ENCODE measurements around the gene SPATS2. TPM values are rescaled to one million over a fixed set of nuclear protein-coding genes. Genes with fewer than 3 reads are reported as not detected.
A peak's percentile ranks its signal among the peaks of the same experiment; 100 is the strongest.

Gene SPATS2
- total RNA-seq, 2 experiments from 2014 or later, result 9.2 to 10.8 TPM

DNA sequence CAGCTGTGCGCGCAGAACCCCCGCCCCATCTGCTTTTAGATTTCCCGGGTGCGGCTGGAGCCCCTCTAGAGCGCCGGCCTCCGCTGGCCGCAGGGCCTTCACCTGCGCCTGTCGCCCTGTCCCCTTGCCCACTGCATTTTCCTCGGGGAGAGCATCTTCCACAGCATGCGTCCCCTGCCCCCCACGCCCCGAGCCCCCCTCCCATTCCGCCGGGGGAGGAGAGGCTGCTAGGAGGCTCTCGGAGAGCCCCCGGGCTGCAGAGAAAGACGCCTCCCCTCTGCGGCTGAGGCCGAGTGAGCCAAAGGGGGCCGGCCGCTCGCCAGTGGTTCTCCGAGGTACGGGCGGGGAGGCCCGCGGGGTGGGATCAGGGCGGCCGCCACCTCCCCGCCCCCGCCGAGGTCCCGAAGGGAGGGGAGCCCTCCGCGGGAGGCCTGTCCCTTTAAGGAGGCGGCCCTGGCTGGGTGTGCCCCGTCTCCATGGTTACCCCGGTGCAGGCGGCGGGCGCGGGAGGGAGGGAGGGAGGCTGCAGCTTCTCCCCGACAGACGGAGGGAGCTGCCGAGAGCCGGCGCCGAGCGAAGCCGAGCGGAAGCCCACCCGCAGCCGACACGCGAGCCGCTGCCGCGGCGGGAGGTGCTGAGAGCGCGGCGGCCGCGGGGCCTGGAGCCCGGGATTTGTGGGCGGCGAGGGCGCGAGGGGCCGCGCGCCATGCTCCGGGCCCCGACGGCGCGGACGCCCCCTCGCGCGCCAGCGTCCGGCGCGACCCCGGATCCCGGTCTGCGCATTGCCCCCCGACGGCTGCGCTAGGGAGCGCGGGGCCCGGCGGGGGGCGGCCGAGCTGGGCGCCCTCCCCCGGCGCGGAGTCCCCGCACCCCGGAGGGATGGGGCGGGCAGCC lies 171.5 kb downstream of the SPATS2 start, which contains the start of gene KCNH3:
KCNH3 (plus strand) TSS at position 521 of the 894 bp plus-strand sequence. CDS start 387 bp downstream, outside the sequence.
- H3K4me3 Mint-ChIP-seq, result peak within 1 kb of the TSS; percentile 67
- CTCF ChIA-PET, result interaction anchor here (0.9 to 1.9 kb wide), 6 partner anchors 10 to 450 kb away, joined by 3 to 8 read pairs (median 3); no protein-coding TSS in a partner anchor
- POLR2A ChIA-PET, result interaction anchor here (0.9 to 2.0 kb wide), 5 partner anchors 12 to 172 kb away, joined by 3 to 7 read pairs (median 4); partner anchors contain the start of gene SPATS2
- peak; percentile 85 for ATAC-seq
- no peaks in the 10 kb centered on the region for H3K9me3 Mint-ChIP-seq
- DNase-seq, result peak; percentile 92
- H3K27ac Mint-ChIP-seq, result no peak within 1 kb of the TSS
- H3K36me3 Mint-ChIP-seq (ENCODE audit: low read depth), result no peaks in the 10 kb centered on the region
- H3K27me3 Mint-ChIP-seq, result peaks cover 22% of the 10 kb centered on the region
- H3K4me1 Mint-ChIP-seq (ENCODE audit: low read depth), result peaks cover 13% of the 10 kb centered on the region
- intact Hi-C loops (cut with micrococcal nuclease), result no loop called here
- TF ChIP-seq, protein P1, sequence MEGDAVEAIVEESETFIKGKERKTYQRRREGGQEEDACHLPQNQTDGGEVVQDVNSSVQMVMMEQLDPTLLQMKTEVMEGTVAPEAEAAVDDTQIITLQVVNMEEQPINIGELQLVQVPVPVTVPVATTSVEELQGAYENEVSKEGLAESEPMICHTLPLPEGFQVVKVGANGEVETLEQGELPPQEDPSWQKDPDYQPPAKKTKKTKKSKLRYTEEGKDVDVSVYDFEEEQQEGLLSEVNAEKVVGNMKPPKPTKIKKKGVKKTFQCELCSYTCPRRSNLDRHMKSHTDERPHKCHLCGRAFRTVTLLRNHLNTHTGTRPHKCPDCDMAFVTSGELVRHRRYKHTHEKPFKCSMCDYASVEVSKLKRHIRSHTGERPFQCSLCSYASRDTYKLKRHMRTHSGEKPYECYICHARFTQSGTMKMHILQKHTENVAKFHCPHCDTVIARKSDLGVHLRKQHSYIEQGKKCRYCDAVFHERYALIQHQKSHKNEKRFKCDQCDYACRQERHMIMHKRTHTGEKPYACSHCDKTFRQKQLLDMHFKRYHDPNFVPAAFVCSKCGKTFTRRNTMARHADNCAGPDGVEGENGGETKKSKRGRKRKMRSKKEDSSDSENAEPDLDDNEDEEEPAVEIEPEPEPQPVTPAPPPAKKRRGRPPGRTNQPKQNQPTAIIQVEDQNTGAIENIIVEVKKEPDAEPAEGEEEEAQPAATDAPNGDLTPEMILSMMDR (IDR thresholded peaks at IDR 0.05), result no peak

DNA sequence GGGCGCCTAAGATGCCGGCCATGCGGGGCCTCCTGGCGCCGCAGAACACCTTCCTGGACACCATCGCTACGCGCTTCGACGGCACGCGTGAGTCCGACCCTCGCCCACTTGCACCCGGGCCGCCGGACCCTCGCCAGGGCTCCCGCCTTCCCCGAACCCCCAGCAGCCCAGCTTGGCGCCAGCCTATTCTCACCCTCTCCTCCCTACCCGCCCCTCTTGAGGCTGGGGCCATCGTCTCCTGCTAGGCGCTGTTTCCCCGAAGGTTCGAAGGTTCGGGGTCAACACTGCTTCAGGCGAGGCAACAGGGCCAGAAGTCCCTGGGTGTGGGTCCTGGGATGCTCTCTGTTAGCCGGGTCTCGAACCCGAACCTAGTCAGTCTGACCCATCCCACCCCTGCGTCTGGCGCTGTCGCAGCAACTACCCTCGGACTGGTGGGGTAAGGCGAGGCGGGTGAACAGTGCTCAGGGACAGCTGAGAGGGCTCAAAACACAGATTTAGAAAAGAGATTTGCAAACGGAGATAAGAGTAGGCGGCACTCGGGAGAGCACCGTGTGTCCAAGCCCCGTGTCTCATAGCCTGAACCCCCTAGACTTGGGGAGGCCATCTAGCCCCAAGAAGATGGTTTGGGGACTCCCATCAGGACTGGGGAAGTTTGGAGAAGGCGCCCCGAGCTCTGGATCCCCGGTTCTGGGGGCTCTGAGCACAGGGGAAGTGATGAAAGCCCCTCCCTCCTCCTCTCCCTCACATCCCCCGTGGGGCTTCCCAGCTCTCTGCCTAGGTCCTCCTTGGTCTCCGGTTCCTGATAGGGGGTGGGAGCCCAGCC lies 172.4 kb downstream of the SPATS2 start:
- Mint-ChIP-seq H3K27me3 (peaks cover 22% of the 10 kb centered on the region), H3K27ac (no peak overlapping the region), H3K4me1 (ENCODE audit: low read depth) (peaks cover 13% of the 10 kb centered on the region), H3K36me3 (ENCODE audit: low read depth) (no peaks in the 10 kb centered on the region), H3K9me3 (no peaks in the 10 kb centered on the region), H3K4me3 (peak overlapping the region; percentile 53)
- ATAC-seq, result no peak
- intact Hi-C loops (cut with micrococcal nuclease), result no loop called here
- DNase-seq, result no peak
- ChIA-PET CTCF (interaction anchor here (1.0 to 1.1 kb wide), 2 partner anchors 9 to 22 kb away, joined by 3 to 5 read pairs; no protein-coding TSS in a partner anchor), POLR2A (interaction anchor here (0.6 to 2.0 kb wide), 4 partner anchors 11 to 215 kb away, joined by 3 to 7 read pairs (median 3); partner anchors contain the start of gene SPATS2)
- TF ChIP-seq, protein P1 (IDR thresholded peaks at IDR 0.05), result no peak

DNA sequence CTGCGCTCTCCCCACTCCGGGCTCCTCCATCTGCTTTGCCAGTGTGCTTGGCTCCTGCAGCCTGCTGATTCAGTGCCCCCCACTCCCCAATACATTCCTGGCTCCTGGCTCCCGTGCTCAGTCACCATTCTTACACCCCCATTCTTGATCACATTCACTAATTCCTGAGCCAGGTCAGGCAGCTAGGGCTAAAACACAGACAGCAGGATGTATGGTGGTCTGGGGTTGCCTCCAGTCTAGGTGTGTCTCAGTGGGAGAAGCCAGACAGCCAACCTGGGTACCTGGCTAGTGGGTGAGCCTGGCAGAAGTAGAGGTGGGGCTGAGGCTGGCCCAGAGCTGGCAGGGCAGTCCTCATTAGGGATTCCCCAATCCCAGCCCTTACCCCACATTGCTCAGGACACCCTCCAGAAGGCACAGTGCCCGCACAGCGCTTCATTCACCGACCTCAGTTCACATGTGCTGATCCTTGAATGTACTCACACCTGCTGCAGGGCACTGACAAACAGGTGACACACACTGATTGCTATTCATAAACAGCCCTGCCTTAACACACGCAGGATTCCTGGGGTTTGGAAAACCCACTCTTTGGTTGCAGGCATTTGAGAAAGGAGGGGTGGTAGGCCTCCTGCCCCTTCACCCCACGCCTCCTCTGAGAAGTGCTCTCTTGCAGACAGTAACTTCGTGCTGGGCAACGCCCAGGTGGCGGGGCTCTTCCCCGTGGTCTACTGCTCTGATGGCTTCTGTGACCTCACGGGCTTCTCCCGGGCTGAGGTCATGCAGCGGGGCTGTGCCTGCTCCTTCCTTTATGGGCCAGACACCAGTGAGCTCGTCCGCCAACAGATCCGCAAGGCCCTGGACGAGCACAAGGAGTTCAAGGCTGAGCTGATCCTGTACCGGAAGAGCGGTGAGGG lies 173.2 kb downstream of the SPATS2 start:
- no peak overlapping the region for H3K4me3 Mint-ChIP-seq
- intact Hi-C loops (cut with micrococcal nuclease), result no loop called here
- H3K4me1 Mint-ChIP-seq (ENCODE audit: low read depth), result peaks cover 19% of the 10 kb centered on the region
- TF ChIP-seq, protein P1 (IDR thresholded peaks at IDR 0.05), result no peak
- no peak for ATAC-seq
- H3K9me3 Mint-ChIP-seq, result no peaks in the 10 kb centered on the region
- H3K27ac Mint-ChIP-seq, result no peak overlapping the region
- no peaks in the 10 kb centered on the region for H3K36me3 Mint-ChIP-seq (ENCODE audit: low read depth)
- ChIA-PET CTCF (interaction anchor here (1.0 to 1.1 kb wide), 2 partner anchors 8 to 21 kb away, joined by 3 to 5 read pairs; no protein-coding TSS in a partner anchor), POLR2A (interaction anchor here (0.6 to 2.0 kb wide), 2 partner anchors 27 to 174 kb away, joined by 3 to 7 read pairs; partner anchors contain the start of gene SPATS2)
- no peak for DNase-seq
- peaks cover 22% of the 10 kb centered on the region for H3K27me3 Mint-ChIP-seq

DNA sequence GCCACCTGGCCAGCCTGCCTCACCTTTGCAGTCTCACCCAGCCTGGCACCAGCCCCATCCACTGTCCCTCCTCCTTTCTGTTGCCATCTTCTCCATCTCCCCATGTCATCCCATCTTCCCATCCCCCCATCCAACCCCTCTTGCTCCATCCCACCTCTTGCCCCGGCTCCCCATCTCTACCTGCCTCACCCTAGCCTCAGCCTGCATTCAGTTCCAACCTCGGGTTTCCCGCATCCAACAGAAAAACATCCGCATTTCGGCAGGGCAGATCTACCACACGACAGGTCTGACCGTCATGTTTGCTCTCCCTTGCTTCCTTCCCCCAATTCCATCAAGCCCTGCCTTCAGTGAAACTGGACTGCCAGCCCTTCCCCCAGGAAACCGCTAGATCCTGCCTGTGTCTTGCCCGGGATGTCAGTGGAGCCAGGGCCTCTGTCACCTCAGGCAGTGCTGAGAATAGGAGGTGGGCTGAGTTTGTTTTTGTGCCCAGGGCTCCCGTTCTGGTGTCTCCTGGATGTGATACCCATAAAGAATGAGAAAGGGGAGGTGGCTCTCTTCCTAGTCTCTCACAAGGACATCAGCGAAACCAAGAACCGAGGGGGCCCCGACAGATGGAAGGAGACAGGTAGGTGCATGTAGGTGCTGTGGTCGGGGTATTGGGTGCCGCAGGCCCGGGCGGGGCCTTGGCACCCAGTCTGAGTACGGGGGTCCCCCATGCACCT lies 174.0 kb downstream of the SPATS2 start:
- Mint-ChIP-seq H3K4me3 (no peak overlapping the region), H3K4me1 (ENCODE audit: low read depth) (peaks cover 19% of the 10 kb centered on the region), H3K27ac (no peak overlapping the region), H3K36me3 (ENCODE audit: low read depth) (no peaks in the 10 kb centered on the region), H3K27me3 (peaks cover 16% of the 10 kb centered on the region), H3K9me3 (no peaks in the 10 kb centered on the region)
- ChIA-PET POLR2A (interaction anchor here (1.3 kb wide), 1 partner anchor 11 kb away, joined by 4 read pairs; no protein-coding TSS in a partner anchor), CTCF (interaction anchor here (1.6 kb wide), 1 partner anchor 183 kb away, joined by 4 read pairs; no protein-coding TSS in a partner anchor)
- ATAC-seq (no peak), DNase-seq (no peak)
- TF ChIP-seq, protein P1 (IDR thresholded peaks at IDR 0.05), result no peak
- intact Hi-C loops (cut with micrococcal nuclease), result no loop called here
